ENCODE measurements around the gene CPNE8. TPM values are rescaled to one million over a fixed set of nuclear protein-coding genes. Genes with fewer than 3 reads are reported as not detected.

Gene CPNE8
- total RNA-seq, 1 experiment from 2014 or later, result 10.7 TPM

GRCh38 chr12:38607295-38607694 lies 298.1 kb downstream of the CPNE8 start:
- no peaks in the 10 kb centered on the region for H3K9me3 ChIP-seq (ENCODE audit: insufficient read depth, low read depth)
- no peaks in the 10 kb centered on the region for H3K27me3 ChIP-seq (ENCODE audit: insufficient read depth, low read depth)
- TF ChIP-seq CTCF (conservative IDR thresholded peaks at IDR 0.05) (no peak), EZH2 (IDR thresholded peaks at IDR 0.05; ENCODE audit: low read depth) (no peak)
- no TSS peak for BruUV-seq (replicated peaks)
- H3F3A ChIP-seq (ENCODE audit: insufficient read depth, low read depth), result peaks cover 1% of the 10 kb centered on the region; the same call in 1 of the 2 replicates
- no peak for DNase-seq
- ChIA-PET CTCF (no interaction called here), POLR2A (ENCODE audit: unreplicated experiment) (no interaction called here)
- H3K36me3 ChIP-seq (ENCODE audit: low read depth), result no peaks in the 10 kb centered on the region
- no peak overlapping the region for H2AFZ ChIP-seq
- 0 out of 2 replicates have a peak, but pooled peaks cover 6% of the 10 kb centered on the region for H3K9me2 ChIP-seq (ENCODE audit: insufficient read depth)
- H4K20me1 ChIP-seq (ENCODE audit: insufficient read depth), result no peaks in the 10 kb centered on the region
- no peak overlapping the region for H3K4me2 ChIP-seq
- no peaks in the 10 kb centered on the region for H3K79me2 ChIP-seq (ENCODE audit: low read depth)
- no peak overlapping the region for H3K4me3 ChIP-seq
- peaks cover 4% of the 10 kb centered on the region for H3K4me1 ChIP-seq (replicated peaks; ENCODE audit: insufficient read depth)
- intact Hi-C loops (cut with micrococcal nuclease; ENCODE audit: unreplicated experiment), result loop anchor here (10.0 kb wide), 1 partner anchor 58 kb away; no protein-coding TSS in a partner anchor
- H3K27ac ChIP-seq, result no peak overlapping the region
